CD1c-positive myeloid dendritic cell (primary cell): ENCODE data around the gene OR52B4.
"Not testable (repeated sequence)": the region's sequence is repeated elsewhere in the genome, so short reads cannot be mapped to it uniquely, and the experiment has no call there.

Experiments
- DNase-seq: peaks from one replicate; pipeline ENCODE4 v3.0.0-alpha.2; 2016; ENCODE audit errors: extremely low spot score

The OR52B4 gene

GRCh38 chr11:4368286-4368685 lies at the start of gene OR52B4:
OR52B4 (minus strand) TSS chr11:4368386; CDS start chr11:4368295, 91 bp downstream.
- no peak for DNase-seq

GRCh38 chr11:4416816-4417215 lies 48.6 kb upstream of the OR52B4 start:
- no peak for DNase-seq

GRCh38 chr11:4416306-4416705 lies 48.1 kb upstream of the OR52B4 start:
- no peak for DNase-seq

GRCh38 chr11:4406206-4406605 lies 38.0 kb upstream of the OR52B4 start:
- not testable (repeated sequence) for DNase-seq

- no peak for DNase-seq
Measured at GRCh38 chr11:4393858-4394223, 25.7 kb upstream of the OR52B4 start.

- peak; percentile 90 for DNase-seq
Measured at GRCh38 chr11:4393209-4393857, 25.1 kb upstream of the OR52B4 start, which contains the start of gene TRIM21. TRIM21 (minus strand) TSS chr11:4393702; CDS start chr11:4390409, 3,293 bp downstream.

- no peak for DNase-seq
Measured at GRCh38 chr11:4388221-4388620, 20.0 kb upstream of the OR52B4 start.

GRCh38 chr11:4385978-4386740 lies 18.0 kb upstream of the OR52B4 start:
- no peak for DNase-seq

GRCh38 chr11:4381901-4382300 lies 13.7 kb upstream of the OR52B4 start:
- DNase-seq: no peak

- DNase-seq: no peak
Measured at GRCh38 chr11:4375431-4376140, 7.4 kb upstream of the OR52B4 start.

- DNase-seq: no peak
Measured at GRCh38 chr11:4370166-4370565, 2.0 kb upstream of the OR52B4 start.

GRCh38 chr11:4348142-4348541 lies 20.0 kb downstream of the OR52B4 start:
- DNase-seq: not testable (repeated sequence)

GRCh38 chr11:4345366-4345765 lies 22.8 kb downstream of the OR52B4 start:
- not testable (repeated sequence) for DNase-seq

- DNase-seq: not testable (repeated sequence)
Measured at GRCh38 chr11:4334356-4334755, 33.8 kb downstream of the OR52B4 start.
